ENCODE data around the gene MT2A. TPM values are rescaled to one million over a fixed set of nuclear protein-coding genes. Genes with fewer than 3 reads are reported as not detected.
A peak's percentile ranks its signal among the peaks of the same experiment; 100 is the strongest.

MT2A gene
- total RNA-seq, 1 experiment from 2014 or later: 683 TPM

- H3K27ac ChIP-seq (ENCODE audit: low read length): no peak overlapping the region
- H3K9me2 ChIP-seq (replicated peaks; ENCODE audit: low read length): no peaks in the 10 kb centered on the region
- H3K27me3 ChIP-seq (ENCODE audit: low read length): no peaks in the 10 kb centered on the region
- no peaks in the 10 kb centered on the region for H3K36me3 ChIP-seq (ENCODE audit: low read depth, low read length)
- H4K20me1 ChIP-seq (ENCODE audit: low read length): no peaks in the 10 kb centered on the region
- no peak overlapping the region for H3K9ac ChIP-seq (ENCODE audit: low read length)
- H3K4me1 ChIP-seq (ENCODE audit: insufficient read depth, low read length): peaks cover 14% of the 10 kb centered on the region
- TF ChIP-seq EZH2 (IDR thresholded peaks at IDR 0.05; ENCODE audit: low read length, unreplicated experiment) (no peak), CTCF (conservative IDR thresholded peaks at IDR 0.05; ENCODE audit: low read depth, low read length) (peak; percentile 81), EZH2phosphoT487 (IDR thresholded peaks at IDR 0.05; ENCODE audit: borderline replicate concordance, low read length) (no peak)
- POLR2A ChIA-PET (ENCODE audit: unreplicated experiment): no interaction called here
- intact Hi-C loops (cut with micrococcal nuclease): loop anchor here (1.0 to 10.0 kb wide), 2 partner anchors 54 to 86 kb away; partner anchors contain the start of genes MT1B and MT1F
- peaks cover 5% of the 10 kb centered on the region for H3F3A ChIP-seq (ENCODE audit: low read length, unreplicated experiment)
- DNase-seq (peak; percentile 68), ATAC-seq (peak; percentile 69; the same call in 1 of the 2 replicates)
- no TSS peak for BruUV-seq (replicated peaks)
- H2AFZ ChIP-seq (ENCODE audit: low read length): peak overlapping the region; percentile 66
- peak overlapping the region; percentile 81 for H3K4me2 ChIP-seq (ENCODE audit: low read length)
- no peaks in the 10 kb centered on the region for H3K9me3 ChIP-seq (ENCODE audit: low read length)
- no peaks in the 10 kb centered on the region for H3K79me2 ChIP-seq (ENCODE audit: low read length)
- CTCF ChIA-PET: interaction anchor here (0.5 to 1.1 kb wide), 7 partner anchors 26 to 1184 kb away, joined by 3 to 17 read pairs (median 4); no protein-coding TSS in a partner anchor
- H3K4me3 ChIP-seq (ENCODE audit: low read length): peak overlapping the region; percentile 53; the same call in 1 of the 2 replicates
These were observed 7.9 kb upstream of the MT2A start for GRCh38 chr16:56600398-56600999.

GRCh38 chr16:56601325-56601724, 7.1 kb upstream of the MT2A start:
- Histone ChIP-seq H3K4me3 (ENCODE audit: low read length) (no peak overlapping the region), H3K27ac (ENCODE audit: low read length) (no peak overlapping the region), H4K20me1 (ENCODE audit: low read length) (no peaks in the 10 kb centered on the region), H3K9me3 (ENCODE audit: low read length) (no peaks in the 10 kb centered on the region), H3K36me3 (ENCODE audit: low read depth, low read length) (no peaks in the 10 kb centered on the region), H2AFZ (ENCODE audit: low read length) (no peak overlapping the region), H3K4me2 (ENCODE audit: low read length) (no peak overlapping the region), H3K4me1 (ENCODE audit: insufficient read depth, low read length) (peaks cover 22% of the 10 kb centered on the region), H3K9me2 (replicated peaks; ENCODE audit: low read length) (no peaks in the 10 kb centered on the region), H3K9ac (ENCODE audit: low read length) (no peak overlapping the region), H3K79me2 (ENCODE audit: low read length) (no peaks in the 10 kb centered on the region), H3K27me3 (ENCODE audit: low read length) (no peaks in the 10 kb centered on the region), H3F3A (ENCODE audit: low read length, unreplicated experiment) (peaks cover 14% of the 10 kb centered on the region)
- intact Hi-C loops (cut with micrococcal nuclease): loop anchor here (10.0 kb wide), 1 partner anchor 53 kb away; the partner anchor contains the start of genes MT1B and MT1F
- no peak for TF ChIP-seq EZH2 (IDR thresholded peaks at IDR 0.05; ENCODE audit: low read length, unreplicated experiment)
- no peak for TF ChIP-seq EZH2phosphoT487 (IDR thresholded peaks at IDR 0.05; ENCODE audit: borderline replicate concordance, low read length)
- TF ChIP-seq CTCF (conservative IDR thresholded peaks at IDR 0.05; ENCODE audit: low read depth, low read length): no peak
- DNase-seq: no peak
- BruUV-seq (replicated peaks): no TSS peak
- ATAC-seq: no peak
- ChIA-PET POLR2A (ENCODE audit: unreplicated experiment) (no interaction called here), CTCF (interaction anchor here (0.5 to 1.1 kb wide), 3 partner anchors 23 to 99 kb away, joined by 3 to 17 read pairs (median 5); no protein-coding TSS in a partner anchor)

DNA sequence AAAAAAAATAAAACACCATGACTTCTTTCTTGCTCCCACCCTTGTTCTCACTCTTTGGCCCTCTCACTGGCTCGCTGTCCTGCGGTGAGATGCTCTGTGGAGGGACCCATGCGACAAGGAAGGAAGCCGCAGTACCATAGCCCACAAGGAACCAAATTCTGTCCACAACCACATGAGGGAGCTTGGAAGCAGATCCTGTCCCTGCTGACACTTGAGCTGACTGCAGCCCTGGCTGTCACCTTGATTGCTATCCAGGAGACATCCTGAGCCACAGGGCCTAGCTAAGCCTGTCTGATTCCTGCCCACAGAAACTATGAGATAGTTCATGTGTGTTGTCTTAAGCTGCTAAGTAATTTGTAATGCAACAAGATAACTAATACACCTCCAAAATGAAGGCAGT, 4.8 kb upstream of the MT2A start:
- DNase-seq (peak; percentile 72), ATAC-seq (peak; percentile 7; the same call in 1 of the 2 replicates)
- H3K4me2 ChIP-seq (ENCODE audit: low read length): no peak overlapping the region
- BruUV-seq (replicated peaks): no TSS peak
- H2AFZ ChIP-seq (ENCODE audit: low read length): no peak overlapping the region
- H3K27me3 ChIP-seq (ENCODE audit: low read length): no peaks in the 10 kb centered on the region
- peaks cover 2% of the 10 kb centered on the region for H3K79me2 ChIP-seq (ENCODE audit: low read length)
- no peak overlapping the region for H3K4me3 ChIP-seq (ENCODE audit: low read length)
- peaks cover 39% of the 10 kb centered on the region for H3K4me1 ChIP-seq (ENCODE audit: insufficient read depth, low read length)
- intact Hi-C loops (cut with micrococcal nuclease): loop anchor here (1.0 to 10.0 kb wide), 2 partner anchors 51 to 99 kb away; partner anchors contain the start of genes MT1B and MT1F
- no peaks in the 10 kb centered on the region for H3K9me2 ChIP-seq (replicated peaks; ENCODE audit: low read length)
- H3K9ac ChIP-seq (ENCODE audit: low read length): no peak overlapping the region
- ChIA-PET CTCF (interaction anchor here (0.7 to 1.4 kb wide), 3 partner anchors 40 to 99 kb away, joined by 4 to 29 read pairs (median 6); no protein-coding TSS in a partner anchor), POLR2A (ENCODE audit: unreplicated experiment) (interaction anchor here (0.5 to 1.0 kb wide), 2 partner anchors 54 to 69 kb away, joined by 4 to 9 read pairs; no protein-coding TSS in a partner anchor)
- no peaks in the 10 kb centered on the region for H4K20me1 ChIP-seq (ENCODE audit: low read length)
- no peak for TF ChIP-seq EZH2phosphoT487 (IDR thresholded peaks at IDR 0.05; ENCODE audit: borderline replicate concordance, low read length)
- peak; percentile 58 for TF ChIP-seq CTCF (conservative IDR thresholded peaks at IDR 0.05; ENCODE audit: low read depth, low read length)
- TF ChIP-seq EZH2 (IDR thresholded peaks at IDR 0.05; ENCODE audit: low read length, unreplicated experiment): no peak
- no peak overlapping the region for H3K27ac ChIP-seq (ENCODE audit: low read length)
- peaks cover 14% of the 10 kb centered on the region for H3F3A ChIP-seq (ENCODE audit: low read length, unreplicated experiment)
- no peaks in the 10 kb centered on the region for H3K36me3 ChIP-seq (ENCODE audit: low read depth, low read length)
- no peaks in the 10 kb centered on the region for H3K9me3 ChIP-seq (ENCODE audit: low read length)
